Stimulated activated naive CD8-positive, alpha-beta T cell treated with anti-CD3 and anti-CD28 coated beads, Interleukin-15, Interleukin-2, amounts not matched to agents 100 ng/mL and 50 ng/mL, for 24 hours (primary cell): Measurements from ENCODE around the gene AFF3.
"Not testable (repeated sequence)": the region's sequence is repeated elsewhere in the genome, so short reads cannot be mapped to it uniquely, and the experiment has no call there.

ENCODE experiments used
- H3K27ac Mint-ChIP-seq: one replicate; pipeline ENCODE4 v1.8.0; 2021; ENCODE audit warnings: mild to moderate bottlenecking, mixed read lengths
- H3K27me3 Mint-ChIP-seq: one replicate; pipeline ENCODE4 v1.8.0; 2021; ENCODE audit warnings: mixed read lengths
- H3K36me3 Mint-ChIP-seq: one replicate; pipeline ENCODE4 v1.8.0; 2021; ENCODE audit warnings: low read depth, mixed read lengths
- H3K4me1 Mint-ChIP-seq: one replicate; pipeline ENCODE4 v1.8.0; 2021; ENCODE audit warnings: low read depth, mixed read lengths
- H3K4me3 Mint-ChIP-seq: one replicate; pipeline ENCODE4 v1.8.0; 2021; ENCODE audit warnings: mild to moderate bottlenecking, mixed read lengths
- H3K9me3 Mint-ChIP-seq: one replicate; pipeline ENCODE4 v1.8.0; 2021; ENCODE audit warnings: mixed read lengths

AFF3 gene

GRCh38 chr2:100104718-100105677 is 37.4 kb downstream of the AFF3 start:
- no peaks in the 10 kb centered on the region for H3K36me3 Mint-ChIP-seq
- no peaks in the 10 kb centered on the region for H3K9me3 Mint-ChIP-seq
- peaks cover 14% of the 10 kb centered on the region for H3K4me1 Mint-ChIP-seq
- peak overlapping the region; percentile 81 for H3K4me3 Mint-ChIP-seq
- peaks cover 20% of the 10 kb centered on the region for H3K27me3 Mint-ChIP-seq
- peak overlapping the region; percentile 45 for H3K27ac Mint-ChIP-seq

GRCh38 chr2:100104265-100104664 is 38.1 kb downstream of the AFF3 start:
- H3K9me3 Mint-ChIP-seq, H3K27ac Mint-ChIP-seq, H3K4me3 Mint-ChIP-seq, H3K36me3 Mint-ChIP-seq, H3K4me1 Mint-ChIP-seq: not testable (repeated sequence)
- peaks cover 20% of the 10 kb centered on the region for H3K27me3 Mint-ChIP-seq

- not testable (repeated sequence) for H3K9me3 Mint-ChIP-seq, H3K27ac Mint-ChIP-seq, H3K4me1 Mint-ChIP-seq, H3K36me3 Mint-ChIP-seq
- H3K4me3 Mint-ChIP-seq = peak overlapping the region; percentile 23
- peaks cover 20% of the 10 kb centered on the region for H3K27me3 Mint-ChIP-seq
Observed at GRCh38 chr2:100103527-100104252, 38.7 kb downstream of the AFF3 start.

- peaks cover 17% of the 10 kb centered on the region for H3K27me3 Mint-ChIP-seq
- not testable (repeated sequence) for H3K9me3 Mint-ChIP-seq, H3K4me3 Mint-ChIP-seq, H3K4me1 Mint-ChIP-seq, H3K36me3 Mint-ChIP-seq, H3K27ac Mint-ChIP-seq
Observed at GRCh38 chr2:100102466-100103180, 39.8 kb downstream of the AFF3 start.

GRCh38 chr2:100098855-100099254 is 43.5 kb downstream of the AFF3 start:
- H3K36me3 Mint-ChIP-seq, H3K27ac Mint-ChIP-seq, H3K9me3 Mint-ChIP-seq, H3K27me3 Mint-ChIP-seq, H3K4me1 Mint-ChIP-seq, H3K4me3 Mint-ChIP-seq: not testable (repeated sequence)

GRCh38 chr2:100097611-100098294 is 44.6 kb downstream of the AFF3 start:
- not testable (repeated sequence) for H3K36me3 Mint-ChIP-seq, H3K27me3 Mint-ChIP-seq, H3K9me3 Mint-ChIP-seq, H3K27ac Mint-ChIP-seq, H3K4me3 Mint-ChIP-seq, H3K4me1 Mint-ChIP-seq

GRCh38 chr2:100095845-100096244 is 46.5 kb downstream of the AFF3 start:
- not testable (repeated sequence) for H3K27ac Mint-ChIP-seq, H3K27me3 Mint-ChIP-seq, H3K4me1 Mint-ChIP-seq, H3K9me3 Mint-ChIP-seq, H3K36me3 Mint-ChIP-seq, H3K4me3 Mint-ChIP-seq

- H3K27me3 Mint-ChIP-seq, H3K27ac Mint-ChIP-seq, H3K4me3 Mint-ChIP-seq, H3K36me3 Mint-ChIP-seq, H3K9me3 Mint-ChIP-seq, H3K4me1 Mint-ChIP-seq: not testable (repeated sequence)
Observed at GRCh38 chr2:100091807-100092206, 50.6 kb downstream of the AFF3 start.

- not testable (repeated sequence) for H3K4me3 Mint-ChIP-seq, H3K27ac Mint-ChIP-seq, H3K36me3 Mint-ChIP-seq, H3K27me3 Mint-ChIP-seq, H3K9me3 Mint-ChIP-seq, H3K4me1 Mint-ChIP-seq
Observed at GRCh38 chr2:100085744-100086143, 56.6 kb downstream of the AFF3 start.

GRCh38 chr2:100083421-100084216 is 58.8 kb downstream of the AFF3 start:
- H3K27ac Mint-ChIP-seq = not testable (repeated sequence)

GRCh38 chr2:100082302-100082978 is 60.0 kb downstream of the AFF3 start:
- not testable (repeated sequence) for H3K4me1 Mint-ChIP-seq

More at GRCh38 chr2:100083421-100084216, 58.8 kb downstream of the AFF3 start:
- not testable (repeated sequence) for H3K36me3 Mint-ChIP-seq, H3K9me3 Mint-ChIP-seq, H3K4me3 Mint-ChIP-seq, H3K27me3 Mint-ChIP-seq, H3K4me1 Mint-ChIP-seq

GRCh38 chr2:100077935-100078334 is 64.5 kb downstream of the AFF3 start:
- H3K4me3 Mint-ChIP-seq = no peak overlapping the region
- no peaks in the 10 kb centered on the region for H3K9me3 Mint-ChIP-seq
- peaks cover 3% of the 10 kb centered on the region for H3K27me3 Mint-ChIP-seq
- no peak overlapping the region for H3K27ac Mint-ChIP-seq
- H3K36me3 Mint-ChIP-seq = no peaks in the 10 kb centered on the region
- H3K4me1 Mint-ChIP-seq = no peaks in the 10 kb centered on the region

More at GRCh38 chr2:100082302-100082978, 60.0 kb downstream of the AFF3 start:
- H3K36me3 Mint-ChIP-seq, H3K9me3 Mint-ChIP-seq, H3K27ac Mint-ChIP-seq, H3K4me3 Mint-ChIP-seq, H3K27me3 Mint-ChIP-seq: not testable (repeated sequence)

- Mint-ChIP-seq H3K4me1 (no peaks in the 10 kb centered on the region), H3K27me3 (peaks cover 3% of the 10 kb centered on the region), H3K36me3 (no peaks in the 10 kb centered on the region), H3K4me3 (no peak overlapping the region), H3K27ac (no peak overlapping the region), H3K9me3 (no peaks in the 10 kb centered on the region)
Observed at GRCh38 chr2:100077456-100077855, 64.9 kb downstream of the AFF3 start.

GRCh38 chr2:100075532-100075931 is 66.9 kb downstream of the AFF3 start:
- Mint-ChIP-seq H3K9me3 (no peaks in the 10 kb centered on the region), H3K4me1 (peaks cover 12% of the 10 kb centered on the region), H3K27ac (no peak overlapping the region), H3K27me3 (peaks cover 3% of the 10 kb centered on the region), H3K4me3 (no peak overlapping the region), H3K36me3 (no peaks in the 10 kb centered on the region)
